NCI-H2107 (cell line): ENCODE measurements around the gene RDX.
"Not testable (repeated sequence)": the region's sequence is repeated elsewhere in the genome, so short reads cannot be mapped to it uniquely, and the experiment has no call there.

Experiments used
- DNase-seq: peaks from one replicate; lab custom pipeline; 2025; lab: John Stamatoyannopoulos, UW

Gene RDX

GRCh38 chr11:110272919-110273318 is 23.5 kb downstream of the RDX start:
- DNase-seq, result no peak

GRCh38 chr11:110269996-110270395 is 26.4 kb downstream of the RDX start:
- no peak for DNase-seq

DNA sequence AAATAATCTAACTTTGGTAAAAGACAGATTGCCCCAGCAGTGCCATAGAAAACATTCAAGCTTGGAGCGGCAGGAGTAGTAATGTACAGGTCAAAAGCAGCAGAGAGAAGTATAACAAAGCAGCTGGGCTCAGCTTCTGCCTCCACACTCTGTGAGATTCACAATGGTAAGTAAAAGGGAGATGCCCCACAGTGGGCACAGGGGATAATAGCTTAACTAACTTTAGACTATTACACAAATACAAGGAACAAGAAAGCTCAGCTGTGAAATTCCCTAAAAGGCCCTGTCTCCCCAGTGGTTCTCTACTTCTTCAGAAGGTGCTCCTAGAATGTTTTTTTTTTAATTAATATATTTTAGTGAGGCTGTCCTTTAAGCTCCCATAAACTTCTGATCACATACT is 28.0 kb downstream of the RDX start:
- DNase-seq, result no peak

DNA sequence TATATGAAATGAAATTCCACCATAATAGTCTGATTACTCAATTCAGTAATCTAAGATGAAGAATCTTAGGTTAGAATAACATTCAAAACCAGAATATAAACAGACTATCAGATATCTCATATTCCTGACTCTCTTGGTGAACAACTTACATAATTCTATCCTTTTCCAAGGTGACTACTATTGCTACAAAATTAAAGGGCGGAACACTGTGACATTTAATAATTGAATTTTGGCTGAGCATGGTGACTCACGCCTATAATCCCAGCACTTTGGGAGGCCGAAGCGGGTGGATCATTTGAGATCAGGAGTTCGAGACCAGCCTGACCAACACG is 34.4 kb downstream of the RDX start:
- DNase-seq, result no peak

GRCh38 chr11:110261195-110262071 is 35.0 kb downstream of the RDX start:
- DNase-seq, result no peak

- DNase-seq, result no peak
Measured at GRCh38 chr11:110253525-110253924, 42.9 kb downstream of the RDX start.

DNA sequence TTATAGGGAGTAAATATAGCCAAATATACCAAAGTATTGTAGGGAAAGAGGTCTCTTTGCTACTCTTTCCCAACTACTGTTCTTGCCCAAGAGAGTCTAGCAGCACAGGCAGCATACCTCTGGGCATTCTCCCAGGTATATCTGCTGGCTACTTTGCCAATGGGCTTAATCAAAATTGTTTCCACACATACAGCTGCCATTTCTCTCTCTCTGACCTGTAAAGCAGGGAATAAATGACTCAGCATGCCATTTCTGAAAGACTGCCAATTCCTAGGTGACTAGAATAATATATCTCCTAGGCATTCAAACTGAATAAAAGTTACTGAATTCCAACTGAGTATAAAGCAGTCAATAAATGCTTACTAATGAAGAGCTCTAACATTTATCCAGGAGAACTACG is 44.6 kb downstream of the RDX start:
- no peak for DNase-seq

DNA sequence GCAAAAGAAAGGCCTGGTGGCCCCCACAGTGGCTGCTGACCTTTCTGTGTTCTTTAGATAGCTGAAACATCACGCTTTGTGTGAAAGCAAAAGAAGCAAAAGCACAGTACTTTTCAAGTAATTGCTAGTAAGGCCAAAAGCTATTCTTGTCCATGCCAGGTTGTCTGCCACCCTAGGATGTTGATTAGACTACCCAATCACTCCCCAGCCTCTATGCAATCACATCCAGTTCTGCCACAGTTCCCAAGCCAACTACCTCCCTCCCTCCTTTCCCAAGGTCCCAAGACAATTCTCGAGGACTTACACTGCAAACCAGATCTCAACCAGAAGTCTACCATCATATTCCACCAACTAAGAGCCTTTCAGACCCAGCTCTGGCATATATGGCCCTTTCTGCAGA is 46.2 kb downstream of the RDX start:
- no peak for DNase-seq

GRCh38 chr11:110249766-110250165 is 46.6 kb downstream of the RDX start:
- no peak for DNase-seq

GRCh38 chr11:110249066-110249465 is 47.3 kb downstream of the RDX start:
- DNase-seq, result no peak

DNA sequence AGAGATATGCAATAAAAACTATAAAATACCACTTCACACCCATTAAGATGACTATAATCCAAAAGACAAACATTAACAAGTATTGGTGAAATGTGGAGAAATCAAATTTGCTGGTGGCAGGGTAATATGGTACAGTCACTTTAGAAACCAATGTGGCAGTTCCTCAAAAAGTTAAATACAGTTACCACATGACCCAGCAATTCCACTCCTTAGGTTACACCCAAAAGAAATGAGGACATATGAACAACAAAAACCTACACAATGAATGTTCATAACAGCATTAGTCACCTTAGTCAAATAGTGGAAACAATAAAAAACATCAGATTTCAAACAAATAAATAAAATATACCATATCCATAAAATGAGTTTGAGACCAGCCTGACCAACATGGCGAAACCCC is 52.6 kb downstream of the RDX start:
- DNase-seq, result no peak

DNA sequence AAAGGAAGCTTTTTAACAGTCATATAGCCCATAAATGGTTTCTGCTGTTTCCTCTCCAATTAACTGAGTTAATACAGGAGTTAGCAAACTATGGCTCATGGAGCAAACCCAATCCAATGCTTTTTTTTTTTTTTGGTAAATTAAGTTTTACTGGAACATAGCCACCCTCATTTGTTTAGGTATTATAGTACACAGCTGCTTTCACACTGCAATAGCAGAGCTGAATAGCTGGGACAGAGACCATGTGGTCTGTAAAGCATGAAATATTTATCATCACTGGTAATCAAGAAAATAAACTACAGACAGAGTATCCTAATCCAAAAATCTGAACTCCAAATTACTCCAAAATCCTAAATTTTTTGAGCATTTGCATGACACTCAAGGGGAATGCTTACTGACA is 53.7 kb downstream of the RDX start:
- no peak for DNase-seq

- no peak for DNase-seq
Measured at GRCh38 chr11:110242188-110242587, 54.2 kb downstream of the RDX start.

DNA sequence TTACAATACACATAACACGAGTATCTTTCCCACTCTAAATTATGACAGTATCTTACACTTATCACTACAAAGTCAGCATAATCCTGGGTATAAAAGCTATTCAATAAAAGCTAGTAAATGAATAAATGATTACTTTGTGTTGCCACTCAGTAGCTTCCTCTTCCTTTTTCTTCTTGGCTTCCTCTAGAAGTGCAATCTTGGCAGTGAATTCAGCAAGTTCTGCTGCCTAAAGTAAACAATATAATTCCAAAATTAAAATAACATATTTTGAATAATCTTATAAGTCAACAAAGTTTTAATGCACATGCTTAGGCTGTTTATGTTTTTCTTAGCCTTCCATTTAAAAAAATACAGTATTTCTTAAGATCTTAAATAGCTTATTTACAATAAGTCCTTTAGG is 60.4 kb downstream of the RDX start:
- no peak for DNase-seq

- no peak for DNase-seq
Measured at GRCh38 chr11:110230377-110230776, 66.0 kb downstream of the RDX start.

DNA sequence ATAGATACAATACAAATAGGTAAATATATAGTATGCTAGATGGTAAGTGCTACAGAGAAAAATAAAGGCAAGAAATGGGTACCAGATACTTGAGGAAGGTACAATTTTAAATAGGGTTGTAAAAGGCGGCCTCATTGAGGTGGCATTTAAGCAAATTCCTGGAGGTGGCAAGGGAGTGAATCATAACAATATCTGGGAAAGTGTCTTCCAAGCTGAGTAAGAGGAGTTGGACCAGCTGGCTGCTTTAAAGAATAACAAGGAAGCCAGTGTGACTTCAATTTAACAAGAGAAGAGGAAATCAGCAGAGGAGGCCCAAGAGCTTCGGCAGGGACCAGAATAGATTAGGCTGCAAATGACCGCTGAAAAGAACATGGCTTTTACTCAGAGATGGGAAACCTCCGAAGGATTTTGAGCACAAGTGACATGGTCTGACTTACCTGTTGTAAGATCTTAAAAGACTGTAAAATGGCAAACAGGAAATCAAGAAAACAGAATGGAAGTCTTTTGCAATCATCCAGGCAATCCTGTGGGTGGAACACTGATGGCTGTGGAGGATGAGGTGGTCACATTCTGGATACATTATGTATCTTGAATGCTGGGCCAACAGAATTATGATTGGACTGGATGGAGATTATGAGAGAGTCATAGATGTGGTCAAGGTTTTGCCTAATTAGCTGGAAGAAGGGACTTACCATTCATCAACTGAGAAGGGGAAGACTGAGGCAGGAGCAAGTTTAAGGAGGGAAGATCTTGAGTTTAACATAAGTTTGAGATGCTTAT is 77.2 kb downstream of the RDX start:
- DNase-seq, result no peak

- no peak for DNase-seq
Measured at GRCh38 chr11:110217936-110218335, 78.5 kb downstream of the RDX start.

- DNase-seq, result no peak
Measured at GRCh38 chr11:110217223-110217877, 79.1 kb downstream of the RDX start.

DNA sequence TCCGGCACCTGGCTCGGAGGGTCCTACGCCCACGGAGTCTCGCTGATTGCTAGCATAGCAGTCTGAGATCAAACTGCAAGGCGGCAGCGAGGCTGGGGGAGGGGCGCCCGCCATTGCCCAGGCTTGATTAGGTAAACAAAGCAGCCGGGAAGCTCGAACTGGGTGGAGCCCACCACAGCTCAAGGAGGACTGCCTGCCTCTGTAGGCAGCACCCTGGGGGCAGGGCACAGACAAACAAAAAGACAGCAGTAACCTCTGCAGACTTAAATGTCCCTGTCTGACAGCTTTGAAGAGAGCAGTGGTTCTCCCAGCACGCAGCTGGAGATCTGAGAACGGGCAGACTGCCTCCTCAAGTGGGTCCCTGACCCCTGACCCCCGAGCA is 87.1 kb downstream of the RDX start:
- not testable (repeated sequence) for DNase-seq

- DNase-seq, result not testable (repeated sequence)
Measured at GRCh38 chr11:110208678-110209312, 87.6 kb downstream of the RDX start.

- DNase-seq, result no peak
Measured at GRCh38 chr11:110207123-110207522, 89.3 kb downstream of the RDX start.

- DNase-seq, result no peak
Measured at GRCh38 chr11:110200836-110201235, 95.6 kb downstream of the RDX start.

DNA sequence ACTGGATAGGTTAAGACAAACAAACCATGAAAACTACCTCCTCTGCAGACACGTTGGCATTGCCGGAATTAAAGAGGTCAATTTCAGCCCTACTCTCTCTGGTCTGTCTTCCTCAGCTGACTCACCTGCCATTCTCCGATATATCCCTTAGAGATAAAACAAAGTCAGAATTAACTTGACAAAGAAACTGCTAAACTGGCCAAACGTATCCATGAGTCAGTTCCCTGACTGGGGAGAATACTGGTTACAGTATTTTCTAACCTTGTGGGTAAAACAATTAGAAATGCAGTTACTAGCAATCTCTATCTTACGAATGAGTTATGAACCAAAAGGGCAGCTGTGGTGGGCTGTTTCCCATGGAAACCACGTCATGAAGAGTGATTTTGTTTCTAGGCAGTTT is 96.2 kb downstream of the RDX start:
- no peak for DNase-seq
